DOHH2 (cell line): Measurements from ENCODE around the gene ETF1.

Experiments used
- CTCF ChIP-seq: fragments of 200-600 bp; sonication (generic); IDR thresholded peaks from one replicate; pipeline ENCODE4 v1.5.1; 2014; ENCODE audit warnings: antibody characterized with exemption, mild to moderate bottlenecking, low read depth, low read length; ENCODE audit not compliant: poor library complexity, severe bottlenecking
- EZH2phosphoT487 ChIP-seq: fragments of 200-600 bp; sonication (generic); IDR thresholded peaks from 2 replicates; pipeline ENCODE4 v1.6.1; 2017; ENCODE audit warnings: borderline replicate concordance, mild to moderate bottlenecking, antibody characterized with exemption, low read length, moderate library complexity, mixed read lengths

GRCh38 chr5:138517437-138517836, 25.6 kb downstream of the ETF1 start:
- TF ChIP-seq CTCF (no peak), EZH2phosphoT487 (no peak)
